SK-N-DZ (cell line): ENCODE measurements around the gene MYO16.

Experiments
- DNase-seq: peaks from one replicate; pipeline ENCODE4 v3.0.0-alpha.2; 2015; ENCODE audit warnings: low spot score

Gene MYO16

DNA sequence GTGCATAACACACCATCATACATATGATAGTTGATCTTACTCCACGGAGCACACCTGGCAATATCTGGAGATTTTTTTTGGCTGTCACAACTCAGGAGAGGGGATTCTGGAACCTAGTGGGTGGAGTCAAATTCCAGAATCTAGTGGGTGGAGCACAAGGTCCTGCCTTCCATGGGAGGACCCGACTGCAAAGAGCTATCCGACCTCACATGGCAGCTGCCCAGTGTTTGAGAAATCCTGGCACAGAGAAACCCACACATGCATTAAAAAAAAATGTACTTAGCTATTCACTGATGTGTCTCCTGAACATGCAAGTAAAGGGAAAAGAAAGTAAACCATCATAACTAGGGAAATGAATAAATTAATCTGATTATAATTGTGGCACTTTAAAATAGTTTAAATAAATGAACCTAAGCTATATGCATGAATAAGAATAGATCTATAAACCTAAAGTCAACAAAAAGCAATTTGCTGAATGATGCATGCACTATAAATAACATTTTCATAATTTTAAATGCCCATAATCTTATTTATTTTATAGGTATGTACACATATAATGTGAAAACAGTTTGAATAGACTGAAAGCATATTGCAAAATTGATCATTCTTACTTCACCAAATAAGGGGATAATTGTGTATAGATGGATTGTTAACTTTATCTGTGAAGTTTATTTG is 300.3 kb downstream of the MYO16 start:
- DNase-seq = no peak

DNA sequence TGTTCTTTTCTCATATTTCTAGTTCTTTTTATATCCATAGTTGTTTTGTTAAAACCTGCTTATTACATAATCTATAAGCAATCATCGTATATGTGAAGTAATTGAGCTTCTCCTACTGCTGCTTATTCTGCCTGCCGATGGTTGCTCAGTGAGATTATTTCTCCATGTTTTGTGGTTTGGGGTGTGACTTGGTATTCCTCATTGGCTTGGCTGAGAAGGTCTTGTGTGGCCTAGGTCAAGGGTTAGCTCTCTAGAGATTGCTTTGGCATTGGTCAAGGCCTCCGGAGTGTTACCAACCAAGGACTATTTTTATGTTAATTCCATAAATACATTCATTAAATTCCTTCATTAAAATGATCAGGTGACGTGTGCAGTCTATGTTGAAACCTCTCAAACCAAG is 302.8 kb downstream of the MYO16 start:
- DNase-seq = no peak

DNA sequence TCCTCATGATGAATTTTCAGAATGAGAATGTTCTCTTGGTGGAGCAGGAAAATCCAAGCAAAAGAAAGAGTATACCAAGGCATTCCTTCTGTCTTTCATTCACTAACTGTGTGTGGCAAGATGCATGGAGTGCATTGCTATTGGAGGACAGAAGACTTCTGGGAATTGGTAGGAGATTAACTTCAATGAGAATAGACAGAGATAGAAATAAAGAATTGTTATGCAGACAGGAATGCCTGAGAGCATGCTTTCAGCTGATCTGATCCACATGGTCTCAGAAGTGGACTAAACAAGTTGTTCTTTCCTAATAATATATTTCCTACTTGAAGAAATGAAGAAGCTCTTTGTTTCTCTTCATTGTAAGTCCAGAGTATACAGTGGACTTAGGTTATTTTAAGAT is 303.6 kb downstream of the MYO16 start:
- no peak for DNase-seq

DNA sequence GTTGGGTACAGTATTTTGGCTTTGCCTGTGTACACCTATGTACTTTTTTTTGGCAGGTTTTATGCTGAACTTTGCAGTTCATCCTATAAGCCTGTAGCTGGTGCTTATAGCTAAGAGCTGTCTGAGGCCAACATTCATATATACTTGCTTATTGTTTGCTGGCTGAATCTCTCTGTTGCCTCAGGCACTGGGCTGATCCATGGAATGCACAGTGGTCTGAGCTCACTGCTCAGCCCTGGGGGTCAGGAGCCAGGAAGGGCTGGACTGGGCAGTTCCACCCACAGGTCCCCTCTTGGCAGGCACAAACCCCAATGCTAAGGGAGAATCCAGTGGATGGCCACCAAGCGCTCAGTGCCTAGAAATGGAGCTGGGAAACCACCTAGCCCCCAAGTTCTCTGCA is 308.7 kb downstream of the MYO16 start:
- no peak for DNase-seq

DNA sequence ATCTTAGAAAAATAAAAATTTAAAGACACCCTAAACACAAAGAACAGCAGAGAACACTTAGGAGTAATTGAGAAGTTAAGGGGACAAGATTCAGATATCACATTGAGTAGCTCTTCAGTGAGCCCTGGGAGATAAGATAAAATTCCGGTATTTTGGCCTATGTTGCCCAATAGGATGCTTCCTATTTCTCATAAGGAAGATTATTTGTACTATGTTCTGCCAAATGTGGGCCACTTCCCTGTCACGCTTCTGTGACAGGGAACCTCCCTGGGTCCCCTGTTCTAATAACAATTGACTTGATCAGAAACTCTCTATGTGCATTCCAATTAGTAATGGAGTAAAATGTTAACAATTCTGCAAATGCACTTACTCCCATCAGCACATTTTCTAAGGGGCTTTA is 310.7 kb downstream of the MYO16 start:
- DNase-seq = no peak

DNA sequence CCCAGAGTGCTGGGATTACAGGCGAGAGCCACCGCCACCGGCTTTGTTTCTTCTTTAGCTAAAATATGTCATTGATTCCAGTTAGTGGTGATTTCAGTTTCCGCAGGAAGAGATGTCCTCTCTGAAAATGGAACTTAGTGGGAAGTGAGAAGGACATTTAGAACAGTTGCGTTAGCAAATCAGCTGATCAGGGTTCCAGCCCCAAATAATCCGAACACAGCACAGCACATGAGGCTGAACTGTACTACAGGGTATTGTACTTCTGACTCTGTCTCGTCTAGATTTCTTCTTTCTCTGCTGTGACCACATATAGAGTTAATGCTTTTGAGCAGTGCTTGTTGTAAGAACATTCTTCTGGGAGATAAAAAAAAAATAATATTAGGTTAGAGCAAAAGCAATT is 314.4 kb downstream of the MYO16 start:
- DNase-seq = no peak

DNA sequence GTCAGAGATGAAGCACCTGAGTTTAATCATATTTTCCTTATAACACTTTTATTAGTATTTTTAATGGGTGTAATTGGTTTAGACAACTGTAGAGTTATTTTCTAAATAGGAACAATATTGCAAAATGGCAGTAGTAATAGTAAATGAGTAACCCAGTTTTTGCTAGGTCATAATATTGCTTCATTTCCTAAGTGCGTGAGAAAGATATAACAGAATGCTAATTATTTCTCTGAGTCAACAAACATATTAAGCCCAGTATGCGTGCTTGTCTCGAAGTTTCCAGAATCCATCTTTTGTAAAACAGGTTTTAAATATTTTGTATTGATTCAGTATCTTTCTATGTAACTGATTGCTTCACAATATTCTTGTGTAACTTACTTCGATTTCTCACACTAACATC is 315.3 kb downstream of the MYO16 start:
- DNase-seq = no peak

DNA sequence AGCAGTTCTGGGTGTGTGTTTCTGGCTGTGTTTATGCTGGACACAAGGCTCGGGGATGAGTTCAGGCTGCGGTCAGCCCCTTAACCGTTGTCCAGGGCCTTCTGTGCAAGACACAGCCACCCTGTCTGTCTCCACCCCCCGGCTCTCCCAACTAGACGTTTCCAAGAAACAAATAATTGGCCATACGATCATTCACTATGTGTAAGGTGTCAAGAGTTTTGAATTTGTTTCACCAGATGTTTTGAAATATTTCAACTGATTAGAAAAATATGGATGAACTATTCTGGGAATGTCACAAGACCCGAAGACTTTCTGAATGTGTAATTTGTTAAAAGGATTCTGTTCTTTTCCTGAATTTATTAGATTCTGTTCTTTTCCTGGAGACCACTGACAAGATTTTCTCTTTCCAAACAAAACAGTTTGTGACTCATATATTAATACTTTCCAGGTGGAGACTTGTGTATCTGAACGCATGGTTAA is 318.2 kb downstream of the MYO16 start:
- no peak for DNase-seq

DNA sequence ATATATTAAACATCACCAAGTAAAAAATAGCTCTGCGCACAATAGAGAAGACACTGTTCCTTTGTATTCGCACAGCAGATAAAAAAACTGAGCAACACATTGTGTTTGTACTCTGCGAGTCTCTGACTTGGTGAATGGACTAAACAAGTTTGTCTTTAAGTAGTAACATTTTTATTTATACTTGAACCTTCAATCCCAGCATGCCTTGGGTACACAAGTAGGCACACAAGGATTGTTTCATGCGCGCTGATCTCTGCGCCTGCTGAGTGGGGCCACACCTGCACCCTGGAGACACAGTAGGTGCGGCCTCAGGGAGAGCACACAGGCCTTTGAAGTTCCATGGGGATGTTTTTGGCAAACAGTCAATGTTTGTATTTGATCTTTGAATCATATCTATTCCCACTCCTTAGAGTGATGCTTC is 318.9 kb downstream of the MYO16 start:
- no peak for DNase-seq

DNA sequence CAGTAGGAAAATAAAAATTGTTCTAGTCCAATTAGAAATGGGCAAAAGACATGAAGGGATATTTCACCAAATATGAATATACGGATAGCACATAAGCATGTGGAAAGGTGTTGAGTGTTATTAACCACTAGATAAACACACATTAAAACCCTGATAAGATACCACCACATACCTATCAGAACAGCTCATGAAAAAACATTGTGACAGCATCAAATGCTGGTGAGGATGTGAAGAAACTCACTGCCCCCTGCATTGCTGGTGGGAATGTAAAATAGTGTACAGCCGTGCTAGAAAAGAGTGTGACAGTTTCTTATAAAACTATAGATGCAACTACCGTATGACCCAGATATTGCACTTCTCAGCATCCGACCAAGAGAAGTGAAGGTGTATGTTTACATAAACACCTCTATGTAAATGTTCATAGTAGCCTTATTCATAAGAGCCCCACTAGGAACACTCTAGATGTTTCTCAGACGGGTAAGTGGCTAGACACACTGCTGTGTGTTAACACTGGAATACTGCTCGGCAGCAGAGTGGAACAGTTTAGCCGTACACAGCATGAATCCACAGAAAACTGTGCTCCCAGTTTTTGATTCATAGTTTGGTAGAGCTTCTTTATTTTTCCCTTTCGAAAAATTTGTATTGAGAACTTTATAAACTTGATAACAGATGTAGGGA is 321.1 kb downstream of the MYO16 start:
- no peak for DNase-seq

DNA sequence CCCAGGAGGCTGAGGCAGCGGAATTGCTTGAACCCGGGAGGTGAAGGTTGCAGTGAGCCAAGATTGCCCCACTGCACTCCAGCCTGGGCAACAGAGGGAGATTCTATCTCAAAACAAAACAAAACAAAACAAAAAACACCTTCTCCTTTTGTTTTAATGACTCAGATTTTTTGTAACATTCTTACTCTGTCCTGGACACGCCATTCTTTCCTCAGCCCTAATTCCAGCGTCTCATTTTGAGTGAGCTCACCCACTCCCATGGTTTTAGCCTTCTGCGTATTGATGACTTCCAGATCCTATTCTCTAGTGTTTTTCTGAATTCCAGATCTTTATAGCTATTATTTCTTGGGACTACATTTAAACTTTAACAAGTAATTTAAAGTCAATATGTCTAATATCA is 326.3 kb downstream of the MYO16 start:
- no peak for DNase-seq

DNA sequence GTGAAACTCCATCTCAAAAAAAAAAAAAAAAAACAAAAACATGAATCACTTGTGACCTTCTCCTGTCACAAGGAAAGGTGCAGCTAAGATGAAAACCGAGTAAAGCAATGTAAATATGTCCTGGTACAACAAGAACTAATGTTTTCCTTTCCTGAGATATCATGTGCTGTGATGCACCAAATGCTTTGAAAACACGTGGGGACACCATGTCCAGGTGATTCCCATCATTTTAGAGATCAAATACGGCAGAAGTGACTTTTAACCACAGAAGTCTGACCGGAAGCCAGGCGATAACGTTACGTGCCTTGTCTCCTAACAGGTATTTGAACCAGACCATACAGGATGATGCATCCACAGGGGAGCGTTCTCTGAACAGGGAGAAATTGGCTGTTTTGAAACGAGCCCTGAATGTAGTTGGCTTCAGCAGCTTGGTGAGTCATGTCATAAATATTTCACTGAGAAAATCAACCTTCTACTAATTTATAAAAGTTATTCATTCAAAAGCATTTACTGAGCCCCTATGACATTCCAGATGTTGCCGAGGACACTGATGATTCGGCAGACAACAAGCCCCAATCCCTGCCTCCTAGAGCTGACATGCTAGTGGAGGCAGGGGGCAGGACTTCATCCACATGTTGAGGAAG is 328.1 kb downstream of the MYO16 start:
- DNase-seq = no peak

DNA sequence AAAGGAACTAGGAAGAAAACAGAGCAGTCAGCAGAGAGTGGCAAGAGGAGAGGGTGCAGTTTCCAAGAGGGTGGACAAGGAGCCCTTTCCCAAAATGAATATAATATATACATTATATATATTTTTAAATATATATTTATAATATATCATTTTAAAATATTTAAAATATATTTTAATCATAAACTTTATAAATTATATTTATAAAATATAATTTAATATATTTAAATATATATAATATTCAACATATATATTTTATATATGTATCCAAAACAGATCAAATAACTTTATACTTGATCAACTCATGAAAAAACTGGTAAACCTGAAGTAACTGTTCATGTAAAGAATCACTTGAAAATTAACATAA is 328.6 kb downstream of the MYO16 start:
- DNase-seq = no peak

DNA sequence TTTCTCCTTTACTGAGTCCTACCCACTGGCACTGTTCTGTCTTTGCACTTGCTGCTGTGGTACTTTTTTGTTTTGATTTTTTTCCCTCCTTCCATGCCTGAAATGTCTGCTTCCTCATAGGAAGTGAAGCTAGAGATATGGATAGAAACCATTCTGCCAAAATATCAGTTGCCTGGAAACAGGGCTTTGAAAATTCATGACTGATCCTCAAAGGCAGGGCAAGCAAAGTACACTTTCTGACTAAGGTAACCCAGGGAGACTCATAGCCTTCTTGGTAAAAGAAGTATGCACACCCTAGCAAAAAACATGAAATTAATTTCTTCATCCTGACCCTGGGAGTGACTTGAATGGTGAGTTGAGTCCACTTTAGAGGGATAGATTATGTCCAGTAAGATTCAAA is 329.8 kb downstream of the MYO16 start:
- no peak for DNase-seq

DNA sequence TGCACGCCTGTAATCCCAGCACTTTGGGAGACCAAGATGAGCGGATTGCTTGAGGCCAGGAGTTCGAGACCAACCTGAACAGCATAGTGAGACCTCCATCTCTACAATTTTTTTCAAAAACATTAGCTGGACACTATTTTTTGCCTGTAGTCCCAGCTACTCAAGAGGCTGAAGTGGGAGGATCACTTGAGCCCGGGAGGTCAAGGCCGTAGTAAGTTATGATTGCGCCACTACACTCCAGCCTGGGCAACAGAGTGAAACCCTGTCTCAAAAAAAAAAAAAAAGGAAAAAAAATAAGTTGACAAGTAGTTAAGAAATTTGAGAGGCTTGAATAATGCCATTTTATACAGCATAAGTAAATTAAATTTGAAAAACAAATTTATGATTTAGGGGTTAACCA is 330.6 kb downstream of the MYO16 start:
- no peak for DNase-seq

DNA sequence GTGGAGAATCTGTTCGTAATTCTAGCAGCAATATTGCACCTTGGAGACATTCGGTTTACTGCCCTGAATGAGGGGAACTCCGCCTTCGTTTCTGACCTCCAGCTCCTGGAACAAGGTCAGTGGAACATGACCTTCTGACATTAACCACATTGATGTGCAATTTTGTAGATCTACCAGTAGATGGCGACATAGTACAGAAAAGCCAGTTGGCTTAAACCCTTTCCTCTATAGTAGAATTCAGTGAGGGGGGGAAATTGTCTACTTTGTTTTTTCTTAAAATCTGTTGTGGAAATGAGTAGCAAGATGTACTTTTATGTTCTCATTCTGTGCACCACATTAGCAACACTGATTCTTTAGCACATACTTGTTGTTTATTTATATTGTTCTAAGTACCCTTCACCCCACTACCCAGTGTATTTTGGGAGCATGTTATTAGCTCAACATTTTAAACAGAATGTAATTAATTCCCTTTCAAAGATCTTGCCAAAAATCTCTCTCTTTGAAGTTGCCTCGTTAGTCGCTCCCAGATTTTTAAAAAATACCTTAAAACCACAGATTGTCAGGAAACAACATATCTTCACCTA is 332.2 kb downstream of the MYO16 start:
- peak; percentile 48 for DNase-seq

DNA sequence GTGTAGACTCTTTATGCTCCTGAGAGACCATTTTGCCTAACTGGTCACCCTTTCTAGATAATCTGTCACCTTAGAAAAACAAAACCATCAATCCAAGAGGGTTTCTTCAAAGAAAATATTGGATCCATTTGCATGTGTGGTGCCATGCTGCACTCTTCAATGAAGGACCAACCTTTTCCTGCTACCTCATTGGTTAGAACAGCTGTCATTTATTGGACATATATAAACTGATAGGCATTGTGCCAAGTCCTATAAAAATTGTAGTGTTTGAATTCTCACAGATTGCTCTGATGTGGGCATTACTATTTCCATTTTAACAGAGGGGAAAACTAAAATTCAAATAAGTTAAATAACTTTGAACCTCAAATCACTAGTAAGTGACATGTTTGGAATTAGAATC is 333.2 kb downstream of the MYO16 start:
- DNase-seq = no peak

DNA sequence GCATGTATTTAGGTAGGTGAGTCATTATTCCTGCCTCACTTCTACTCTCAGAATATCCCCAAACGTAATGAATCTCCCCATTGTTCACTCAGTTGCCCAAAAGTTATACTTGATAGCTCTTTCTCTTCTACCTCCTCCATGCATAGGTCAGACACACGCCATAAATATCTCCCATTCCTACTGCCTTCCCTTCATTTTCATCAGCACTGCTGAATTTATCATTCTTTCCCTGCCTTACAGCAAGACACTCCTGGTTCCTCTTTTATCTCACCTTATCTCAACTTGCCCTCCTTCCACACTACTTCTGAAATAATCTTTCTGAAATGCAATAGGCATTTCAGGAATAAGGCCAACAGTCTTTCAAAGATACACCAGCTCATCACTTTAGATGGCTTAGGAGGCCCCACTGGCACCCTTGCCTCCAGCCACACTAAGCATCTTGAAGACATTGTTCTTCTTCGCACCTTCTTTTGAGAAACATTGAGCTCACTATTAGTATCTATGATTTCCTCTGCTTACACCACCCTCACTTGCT is 333.9 kb downstream of the MYO16 start:
- no peak for DNase-seq

DNA sequence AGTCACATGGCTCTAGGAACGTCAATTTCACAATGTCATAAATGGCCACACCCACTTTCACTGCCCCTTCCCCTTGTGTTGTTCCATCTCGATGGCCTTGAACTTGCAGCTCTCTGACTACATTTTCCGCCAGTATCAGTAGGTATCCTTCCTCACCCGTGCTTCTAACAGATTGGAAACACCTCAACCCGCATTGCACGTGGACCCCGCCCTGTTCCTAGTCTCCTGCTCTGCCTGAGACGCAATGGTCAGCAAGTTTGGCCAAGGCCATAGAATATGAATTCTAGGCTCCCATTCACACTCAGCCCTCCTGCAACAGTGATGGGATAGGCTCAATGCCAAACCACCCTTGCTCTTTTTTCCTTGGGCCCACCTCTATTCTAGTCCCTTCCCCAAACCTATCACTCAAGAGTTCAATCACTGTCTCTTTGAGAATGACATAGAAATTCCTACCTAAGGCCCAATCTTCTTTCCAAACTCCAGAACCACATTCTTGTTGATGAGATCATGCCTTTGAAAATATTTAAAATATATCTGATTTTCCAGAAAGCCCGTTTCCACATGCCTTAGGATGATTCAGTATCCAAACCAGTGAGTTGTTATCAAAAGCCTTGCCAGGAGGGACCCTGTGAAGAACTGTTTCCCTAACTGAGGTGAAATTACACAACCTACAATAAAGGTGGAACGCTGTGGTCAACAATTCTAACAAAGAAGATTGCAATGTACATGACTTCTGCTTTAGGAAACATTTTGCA is 334.6 kb downstream of the MYO16 start:
- no peak for DNase-seq

DNA sequence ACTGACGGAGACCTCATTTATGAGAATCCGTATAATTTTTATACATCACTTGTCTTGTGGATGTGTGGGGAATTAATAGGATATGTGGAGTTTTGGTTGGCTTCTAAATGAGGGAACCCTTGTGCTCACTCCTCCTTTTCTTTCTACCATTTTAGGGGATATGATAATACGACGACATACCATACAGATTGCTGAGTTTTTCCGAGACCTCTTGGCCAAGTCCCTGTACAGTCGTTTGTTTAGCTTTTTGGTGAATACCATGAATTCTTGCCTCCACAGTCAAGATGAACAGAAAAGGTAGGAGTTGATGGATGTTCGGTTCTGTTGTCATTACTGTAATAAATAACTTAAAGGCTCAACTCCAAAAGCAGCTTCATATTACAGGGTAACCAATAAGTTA is 335.2 kb downstream of the MYO16 start:
- no peak for DNase-seq

DNA sequence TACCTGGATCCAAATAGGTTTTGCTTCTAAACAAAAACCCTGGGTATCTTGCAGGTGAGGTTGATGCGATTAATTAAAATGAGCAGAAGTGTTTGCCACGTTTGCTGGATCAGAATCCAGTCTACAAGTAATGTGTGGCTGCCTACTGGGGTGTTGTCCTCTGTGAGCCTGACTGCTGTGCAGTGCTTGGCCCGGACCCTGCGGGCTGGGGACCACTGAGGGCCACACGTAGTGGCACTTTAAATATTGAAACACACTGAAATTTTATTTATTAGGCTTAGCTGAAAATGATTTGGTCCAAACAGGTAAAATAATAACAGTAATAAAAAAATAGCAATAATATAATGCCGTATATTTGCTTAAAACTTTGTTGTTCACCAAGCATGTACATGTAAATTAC is 338.0 kb downstream of the MYO16 start:
- DNase-seq = no peak

DNA sequence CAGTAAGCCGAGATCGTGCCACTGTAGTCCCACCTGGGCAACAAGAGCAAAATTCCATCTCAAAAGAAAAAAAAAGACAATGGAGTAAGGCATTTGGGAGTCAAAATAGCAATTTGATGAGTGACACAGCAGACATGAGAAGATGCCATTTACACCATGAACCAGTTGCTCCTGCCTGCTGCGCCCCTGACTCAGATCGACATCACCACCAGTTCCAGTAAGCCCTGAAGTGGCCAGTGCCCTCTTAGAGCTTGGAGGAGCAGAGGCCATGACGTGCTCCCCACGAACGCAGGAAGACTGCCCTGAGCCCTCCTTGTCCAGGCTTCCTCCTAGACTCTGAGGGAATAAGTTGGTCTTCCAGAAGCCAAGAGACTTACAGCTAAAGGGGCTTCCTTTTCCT is 339.2 kb downstream of the MYO16 start:
- DNase-seq = no peak
